OCI-LY1 (cell line): ENCODE results near the gene COL23A1.

Experiments
- CTCF ChIP-seq: fragments of 200-600 bp; sonication (generic), shearing (Covaris generic); IDR thresholded peaks from 2 replicates; pipeline ENCODE4 v1.5.1; 2017; ENCODE audit warnings: mild to moderate bottlenecking, antibody characterized with exemption, low read length, moderate library complexity, mixed read lengths
- EZH2 ChIP-seq: fragments of 200-600 bp; sonication (generic), shearing (Covaris generic); IDR thresholded peaks from 2 replicates; pipeline ENCODE4 v1.8.0; 2017; ENCODE audit warnings: borderline replicate concordance, mixed run types, mild to moderate bottlenecking, antibody characterized with exemption, low read length, moderate library complexity, mixed read lengths

- TF ChIP-seq CTCF (no peak), EZH2 (no peak)
Measured at GRCh38 chr5:178380086-178380485, 210.1 kb downstream of the COL23A1 start.
